ENCODE measurements around the gene YTHDF1. TPM values are rescaled to one million over a fixed set of nuclear protein-coding genes. Genes with fewer than 3 reads are reported as not detected.

Gene YTHDF1
- total RNA-seq, 1 donor, result 30.7 TPM

DNA sequence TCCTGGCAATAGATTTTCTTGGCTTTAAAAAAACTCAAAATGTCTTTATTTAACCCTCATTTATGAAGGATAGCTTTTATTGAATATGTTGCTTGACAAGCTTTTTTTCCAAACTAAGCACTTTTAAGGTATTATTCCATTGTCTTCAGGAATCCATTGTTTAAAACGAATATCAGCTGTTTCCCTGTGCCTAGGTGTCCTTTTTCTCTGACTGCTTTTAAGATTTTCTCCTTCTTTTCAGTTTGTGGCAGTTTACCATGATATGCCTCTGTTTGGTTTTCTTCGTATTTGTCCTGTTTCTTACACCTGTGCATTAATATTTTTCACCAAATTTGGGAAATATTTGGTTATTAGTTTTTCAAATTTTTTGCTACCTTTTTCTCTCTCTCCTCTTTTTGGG is 68.4 kb downstream of the YTHDF1 start:
- DNase-seq (ENCODE audit: low read depth), result no peak

More for the DNA sequence above, 68.4 kb downstream of the YTHDF1 start:
- TF ChIP-seq, protein P1, sequence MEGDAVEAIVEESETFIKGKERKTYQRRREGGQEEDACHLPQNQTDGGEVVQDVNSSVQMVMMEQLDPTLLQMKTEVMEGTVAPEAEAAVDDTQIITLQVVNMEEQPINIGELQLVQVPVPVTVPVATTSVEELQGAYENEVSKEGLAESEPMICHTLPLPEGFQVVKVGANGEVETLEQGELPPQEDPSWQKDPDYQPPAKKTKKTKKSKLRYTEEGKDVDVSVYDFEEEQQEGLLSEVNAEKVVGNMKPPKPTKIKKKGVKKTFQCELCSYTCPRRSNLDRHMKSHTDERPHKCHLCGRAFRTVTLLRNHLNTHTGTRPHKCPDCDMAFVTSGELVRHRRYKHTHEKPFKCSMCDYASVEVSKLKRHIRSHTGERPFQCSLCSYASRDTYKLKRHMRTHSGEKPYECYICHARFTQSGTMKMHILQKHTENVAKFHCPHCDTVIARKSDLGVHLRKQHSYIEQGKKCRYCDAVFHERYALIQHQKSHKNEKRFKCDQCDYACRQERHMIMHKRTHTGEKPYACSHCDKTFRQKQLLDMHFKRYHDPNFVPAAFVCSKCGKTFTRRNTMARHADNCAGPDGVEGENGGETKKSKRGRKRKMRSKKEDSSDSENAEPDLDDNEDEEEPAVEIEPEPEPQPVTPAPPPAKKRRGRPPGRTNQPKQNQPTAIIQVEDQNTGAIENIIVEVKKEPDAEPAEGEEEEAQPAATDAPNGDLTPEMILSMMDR (IDR thresholded peaks at IDR 0.05; ENCODE audit: insufficient read depth, low read depth, low read length), result no peak
- H3K4me3 ChIP-seq (ENCODE audit: low read depth, low read length), result no peak overlapping the region

Small RNAs within 50 kb of the gene (small RNA-seq; reads per million reads assigned to genes)
- not detected for gene MIR124-3
- not detected for gene MIR3196

Other genes starting within 250 kb of the YTHDF1 start
- gene BHLHE23, start 209.2 kb downstream of the YTHDF1 start, total RNA-seq, result not detected in 2 replicates
- 0.32 TPM in 1 of 2 replicates, not detected in the other for gene BIRC7, start 19.8 kb upstream of the YTHDF1 start, total RNA-seq
- gene NKAIN4, start 38.3 kb upstream of the YTHDF1 start, total RNA-seq, result not detected in 2 replicates
- gene ARFGAP1, start 56.7 kb upstream of the YTHDF1 start, total RNA-seq, result 85.5 and 109 TPM in 2 replicates
- gene COL20A1, start 77.1 kb upstream of the YTHDF1 start, total RNA-seq, result under 0.01 TPM in 1 of 2 replicates, not detected in the other
- gene CHRNA4, start 145.2 kb upstream of the YTHDF1 start, total RNA-seq, result not detected in 2 replicates

All from fibroblast of villous mesenchyme (primary cell).